GM19035 (cell line): Measurements from ENCODE around the gene HAGH.
A peak's percentile ranks its signal among the peaks of the same experiment; 100 is the strongest.

Experiments
- ATAC-seq: cut with Tn5 transposase; IDR thresholded peaks from one replicate; pipeline ENCODE4 v1.9.1; 2021; ENCODE audit not compliant: unreplicated experiment

The HAGH gene

GRCh38 chr16:1788095-1788707 lies 38.4 kb downstream of the HAGH start:
- ATAC-seq = no peak

- ATAC-seq = no peak
These were observed 39.1 kb downstream of the HAGH start for GRCh38 chr16:1787322-1788094.

- ATAC-seq = no peak
These were observed 39.6 kb downstream of the HAGH start for GRCh38 chr16:1787056-1787321.

GRCh38 chr16:1786242-1787055 lies 40.2 kb downstream of the HAGH start:
- ATAC-seq = no peak

- no peak for ATAC-seq
These were observed 40.8 kb downstream of the HAGH start for GRCh38 chr16:1785846-1786170.

GRCh38 chr16:1784977-1785845 lies 41.4 kb downstream of the HAGH start:
- ATAC-seq = no peak

GRCh38 chr16:1782408-1783264 lies 44.0 kb downstream of the HAGH start, which contains the start of the genes NUBP2 and SPSB3:
Gene NUBP2 (plus strand): TSS chr16:1782960. CDS start chr16:1783021, 61 bp downstream.
Gene SPSB3 (minus strand): TSS chr16:1782571. CDS start chr16:1781483, 1,088 bp downstream.
- peak; percentile 87 for ATAC-seq

- peak; percentile 1 for ATAC-seq
These were observed 44.7 kb downstream of the HAGH start for GRCh38 chr16:1781758-1782407.

GRCh38 chr16:1781254-1781653 lies 45.4 kb downstream of the HAGH start:
- no peak for ATAC-seq

- ATAC-seq = no peak
These were observed 46.0 kb downstream of the HAGH start for GRCh38 chr16:1780677-1781072.

GRCh38 chr16:1779741-1780676 lies 46.6 kb downstream of the HAGH start:
- ATAC-seq = no peak

- no peak for ATAC-seq
These were observed 47.4 kb downstream of the HAGH start for GRCh38 chr16:1779234-1779701.

- ATAC-seq = no peak
These were observed 48.1 kb downstream of the HAGH start for GRCh38 chr16:1778200-1779179.

- ATAC-seq = no peak
These were observed 49.0 kb downstream of the HAGH start for GRCh38 chr16:1777375-1778199.

- ATAC-seq = no peak
These were observed 49.6 kb downstream of the HAGH start for GRCh38 chr16:1776991-1777374.

- no peak for ATAC-seq
These were observed 50.0 kb downstream of the HAGH start for GRCh38 chr16:1776672-1776955.
